Endothelial cell (in vitro differentiated cells): ENCODE measurements around the gene EDN2. TPM values are rescaled to one million over a fixed set of nuclear protein-coding genes. Genes with fewer than 3 reads are reported as not detected.

ENCODE experiments used
- DNase-seq: peaks from one replicate; pipeline ENCODE4 v3.0.0; 2021; ENCODE audit warnings: low spot score
- H3K27ac Mint-ChIP-seq: one replicate; pipeline ENCODE4 v1.8.0; 2021; ENCODE audit warnings: mixed read lengths, inconsistent platforms; ENCODE audit not compliant: unreplicated experiment
- H3K27me3 Mint-ChIP-seq: one replicate; pipeline ENCODE4 v1.8.0; 2021; ENCODE audit warnings: mild to moderate bottlenecking, moderate library complexity, mixed read lengths, inconsistent platforms; ENCODE audit not compliant: unreplicated experiment
- H3K36me3 Mint-ChIP-seq: one replicate; pipeline ENCODE4 v1.8.0; 2021; ENCODE audit warnings: mild to moderate bottlenecking, low read depth, mixed read lengths, inconsistent platforms; ENCODE audit not compliant: unreplicated experiment
- H3K4me1 Mint-ChIP-seq: one replicate; pipeline ENCODE4 v1.8.0; 2021; ENCODE audit warnings: mild to moderate bottlenecking, mixed read lengths, inconsistent platforms; ENCODE audit not compliant: unreplicated experiment
- H3K4me3 Mint-ChIP-seq: one replicate; pipeline ENCODE4 v1.8.0; 2021; ENCODE audit warnings: mild to moderate bottlenecking, mixed read lengths, inconsistent platforms; ENCODE audit not compliant: unreplicated experiment
- H3K9me3 Mint-ChIP-seq: one replicate; pipeline ENCODE4 v1.8.0; 2021; ENCODE audit warnings: mixed read lengths, inconsistent platforms; ENCODE audit not compliant: unreplicated experiment
- total RNA-seq: library from RNA; stranded (reverse); fragmentation: NEBNext Ultra II Directional; extraction: Animal tissue kit (Norgen Biotek cat#: 25700); gene quantifications from one replicate; pipeline ENCODE4 v1.2.1, GENCODE V29; 2021; ENCODE audit not compliant: unreplicated experiment
- TF ChIP-seq, protein P1 (sequence below): fragments of 200-600 bp; sonication (generic); IDR thresholded peaks from one replicate; pipeline ENCODE4 v1.5.0; 2021; ENCODE audit warnings: antibody characterized with exemption; ENCODE audit not compliant: unreplicated experiment

EDN2 gene
- total RNA-seq, 1 donor from 2014 or later, result 0.21 TPM

DNA sequence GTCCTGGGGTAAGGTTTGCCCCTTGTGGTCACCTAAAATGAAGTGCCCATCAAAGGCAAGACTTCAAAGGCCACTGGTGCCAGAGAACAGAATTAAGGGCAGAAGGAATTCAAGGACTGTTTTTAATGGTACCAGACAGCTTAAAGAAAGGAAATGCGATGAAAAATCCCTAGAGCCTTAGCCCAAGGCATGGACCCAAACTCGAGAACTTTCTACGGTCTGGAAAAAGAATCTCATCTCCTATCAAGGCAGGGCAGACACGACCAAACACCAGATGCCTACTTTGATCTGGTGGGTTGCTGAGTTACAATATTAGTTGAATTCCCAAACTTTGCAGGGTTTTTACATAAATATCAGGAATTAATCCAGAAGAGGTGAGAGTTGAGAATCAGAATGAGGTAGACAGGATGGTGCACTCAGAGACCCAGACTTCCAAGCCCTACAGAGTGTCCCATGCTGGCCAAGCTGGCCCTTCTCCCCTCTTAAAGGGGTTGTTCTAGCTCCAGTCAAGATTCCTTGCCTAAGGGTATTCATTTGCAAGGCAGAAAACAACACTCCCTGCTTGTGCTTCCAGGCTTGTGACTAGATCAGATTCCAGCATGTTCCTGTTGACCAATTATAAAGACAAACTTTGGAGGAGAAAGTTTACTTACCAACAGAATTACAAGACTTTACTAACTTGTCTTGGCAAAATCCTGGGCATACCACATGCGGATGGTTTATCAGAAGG, 48.0 kb downstream of the EDN2 start:
- Mint-ChIP-seq H3K27ac (no peak overlapping the region), H3K4me1 (peaks cover 4% of the 10 kb centered on the region)
- no peak for DNase-seq

DNA sequence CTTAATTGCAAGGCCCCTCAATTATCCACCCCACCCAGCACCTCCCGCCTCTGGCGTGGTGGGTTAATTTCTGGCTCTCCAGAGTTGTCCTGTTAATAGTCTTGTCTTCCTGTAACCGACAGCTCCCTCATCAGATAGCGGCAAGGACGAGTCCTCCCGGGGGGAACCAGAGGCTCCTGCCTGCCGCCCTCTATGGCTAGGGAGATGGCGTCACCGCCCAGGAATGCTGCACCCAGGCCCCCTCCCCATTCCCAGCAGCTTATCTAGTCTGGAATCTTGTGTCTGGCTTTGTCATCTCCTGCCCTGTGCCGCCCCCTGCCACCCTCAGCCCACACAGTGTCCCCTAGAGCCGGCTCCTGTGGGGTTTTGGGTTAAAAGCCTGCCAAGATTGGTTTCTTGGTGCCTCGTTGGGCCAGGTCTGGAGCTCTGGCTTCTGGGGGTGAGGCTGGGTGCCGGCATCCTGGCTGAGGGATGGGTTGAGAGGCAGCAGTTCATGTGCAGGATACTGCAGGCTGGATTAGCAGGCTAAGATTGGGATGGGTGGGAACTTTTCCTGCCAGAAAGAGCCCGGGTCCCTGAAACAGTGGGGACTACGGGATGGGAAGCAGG, 48.8 kb downstream of the EDN2 start:
- Mint-ChIP-seq H3K36me3 (no peaks in the 10 kb centered on the region), H3K27ac (no peak overlapping the region), H3K27me3 (peaks cover 9% of the 10 kb centered on the region), H3K4me1 (no peaks in the 10 kb centered on the region), H3K9me3 (no peaks in the 10 kb centered on the region), H3K4me3 (no peak overlapping the region)
- TF ChIP-seq, protein P1, sequence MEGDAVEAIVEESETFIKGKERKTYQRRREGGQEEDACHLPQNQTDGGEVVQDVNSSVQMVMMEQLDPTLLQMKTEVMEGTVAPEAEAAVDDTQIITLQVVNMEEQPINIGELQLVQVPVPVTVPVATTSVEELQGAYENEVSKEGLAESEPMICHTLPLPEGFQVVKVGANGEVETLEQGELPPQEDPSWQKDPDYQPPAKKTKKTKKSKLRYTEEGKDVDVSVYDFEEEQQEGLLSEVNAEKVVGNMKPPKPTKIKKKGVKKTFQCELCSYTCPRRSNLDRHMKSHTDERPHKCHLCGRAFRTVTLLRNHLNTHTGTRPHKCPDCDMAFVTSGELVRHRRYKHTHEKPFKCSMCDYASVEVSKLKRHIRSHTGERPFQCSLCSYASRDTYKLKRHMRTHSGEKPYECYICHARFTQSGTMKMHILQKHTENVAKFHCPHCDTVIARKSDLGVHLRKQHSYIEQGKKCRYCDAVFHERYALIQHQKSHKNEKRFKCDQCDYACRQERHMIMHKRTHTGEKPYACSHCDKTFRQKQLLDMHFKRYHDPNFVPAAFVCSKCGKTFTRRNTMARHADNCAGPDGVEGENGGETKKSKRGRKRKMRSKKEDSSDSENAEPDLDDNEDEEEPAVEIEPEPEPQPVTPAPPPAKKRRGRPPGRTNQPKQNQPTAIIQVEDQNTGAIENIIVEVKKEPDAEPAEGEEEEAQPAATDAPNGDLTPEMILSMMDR, result no peak
- DNase-seq, result no peak

More for the DNA sequence above, 48.0 kb downstream of the EDN2 start:
- TF ChIP-seq, protein P1, result no peak
- H3K27me3 Mint-ChIP-seq, result peaks cover 8% of the 10 kb centered on the region
- no peaks in the 10 kb centered on the region for H3K36me3 Mint-ChIP-seq
- H3K4me3 Mint-ChIP-seq, result no peak overlapping the region
- H3K9me3 Mint-ChIP-seq, result no peaks in the 10 kb centered on the region

DNA sequence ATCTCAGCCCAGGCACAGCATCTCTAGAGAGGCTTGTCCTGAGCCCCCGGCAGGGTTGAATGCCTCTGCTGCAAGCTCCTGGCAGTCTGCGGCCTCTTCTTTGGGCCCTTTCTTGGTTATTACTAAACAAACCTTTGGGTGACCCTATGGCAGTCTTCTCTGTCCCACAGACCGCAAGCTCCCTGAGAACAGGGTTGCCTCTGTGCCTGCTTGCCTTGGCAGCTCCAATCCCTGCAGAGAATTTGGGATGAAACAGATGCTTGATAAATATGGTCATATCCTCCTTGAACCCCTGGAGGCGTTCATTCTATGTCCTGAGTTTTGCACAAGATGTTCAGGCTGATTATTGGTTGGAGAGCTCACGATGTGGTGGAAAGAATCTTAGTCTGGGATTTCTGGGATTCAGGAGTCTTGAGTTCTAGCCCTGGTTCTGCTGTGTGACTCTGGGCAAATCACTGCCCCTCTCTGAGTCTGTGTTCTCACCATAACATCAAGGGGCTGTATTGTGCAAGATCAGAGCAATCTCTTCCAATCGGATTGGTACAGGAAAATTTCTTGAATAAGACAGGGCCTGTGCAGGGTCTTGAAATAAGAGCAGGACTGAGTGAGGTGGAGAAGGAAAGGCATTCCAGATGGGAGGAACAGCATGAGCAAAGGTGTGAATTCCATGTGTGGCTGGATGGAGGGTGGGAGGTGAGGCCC, 49.6 kb downstream of the EDN2 start:
- TF ChIP-seq, protein P1, result no peak
- Mint-ChIP-seq H3K27ac (no peak overlapping the region), H3K27me3 (peaks cover 9% of the 10 kb centered on the region), H3K9me3 (no peaks in the 10 kb centered on the region), H3K4me3 (no peak overlapping the region), H3K4me1 (peaks cover 3% of the 10 kb centered on the region), H3K36me3 (no peaks in the 10 kb centered on the region)
- DNase-seq, result no peak

DNA sequence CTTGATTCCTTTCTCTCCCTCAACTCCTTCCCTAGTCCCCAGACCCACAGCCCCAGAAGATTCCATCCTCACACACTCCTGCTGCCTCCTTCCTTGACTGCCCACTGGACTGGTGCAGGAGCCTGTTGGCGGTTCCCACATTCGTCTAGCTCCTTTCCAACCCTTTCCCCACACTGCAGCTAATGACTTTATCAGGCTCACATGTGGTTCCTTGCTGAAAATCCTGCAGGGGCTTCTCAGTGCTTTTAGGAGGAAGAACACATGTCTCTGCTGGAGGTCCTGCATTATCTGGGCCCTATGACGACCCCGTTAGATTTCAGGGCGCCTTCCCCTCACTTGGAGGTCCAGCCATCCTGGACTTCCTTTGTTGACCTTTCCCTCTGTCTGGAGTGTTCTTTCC, 50.2 kb downstream of the EDN2 start:
- H3K4me3 Mint-ChIP-seq, result no peak overlapping the region
- H3K9me3 Mint-ChIP-seq, result no peaks in the 10 kb centered on the region
- no peaks in the 10 kb centered on the region for H3K36me3 Mint-ChIP-seq
- peaks cover 3% of the 10 kb centered on the region for H3K4me1 Mint-ChIP-seq
- TF ChIP-seq, protein P1, result no peak
- no peak for DNase-seq
- no peak overlapping the region for H3K27ac Mint-ChIP-seq
- H3K27me3 Mint-ChIP-seq, result peaks cover 9% of the 10 kb centered on the region
